Mesodermal cell (in vitro differentiated cells): Measurements from ENCODE around the gene SH3TC2.

Experiments
- H3K27ac ChIP-seq: 2 replicates; pipeline ENCODE4 v1.7.0; 2013; ENCODE audit warnings: mild to moderate bottlenecking, low read depth, low read length, moderate library complexity; ENCODE audit not compliant: severe bottlenecking
- H3K36me3 ChIP-seq: 2 replicates; pipeline ENCODE4 v1.7.1; 2013; ENCODE audit warnings: mild to moderate bottlenecking, low read length, moderate library complexity; ENCODE audit not compliant: control insufficient read depth, insufficient read depth
- H3K4me1 ChIP-seq: one replicate; pipeline ENCODE4 v1.7.1; 2013; ENCODE audit warnings: mild to moderate bottlenecking, low read length; ENCODE audit not compliant: insufficient read depth, control insufficient read depth, poor library complexity, severe bottlenecking
- H3K4me3 ChIP-seq: 2 replicates; pipeline ENCODE4 v1.7.0; 2013; ENCODE audit warnings: low read length, control low read depth, mild to moderate bottlenecking; ENCODE audit not compliant: insufficient read depth, poor library complexity, severe bottlenecking; ENCODE audit errors: extremely low read depth
- H3K9me3 ChIP-seq: 2 replicates; pipeline ENCODE4 v1.7.1; 2013; ENCODE audit warnings: mild to moderate bottlenecking, low read length, moderate library complexity; ENCODE audit not compliant: control insufficient read depth
- WGBS, 2 experiments: methylation state at CpG; one replicate each; pipeline ENCODE4 v1.1.5; 2013; ENCODE audit warnings: missing lambda C conversion rate in 2 of 2; ENCODE audit not compliant: insufficient coverage in 2 of 2; 5-methylcytosine and 5-hydroxymethylcytosine counted together

SH3TC2 gene

DNA sequence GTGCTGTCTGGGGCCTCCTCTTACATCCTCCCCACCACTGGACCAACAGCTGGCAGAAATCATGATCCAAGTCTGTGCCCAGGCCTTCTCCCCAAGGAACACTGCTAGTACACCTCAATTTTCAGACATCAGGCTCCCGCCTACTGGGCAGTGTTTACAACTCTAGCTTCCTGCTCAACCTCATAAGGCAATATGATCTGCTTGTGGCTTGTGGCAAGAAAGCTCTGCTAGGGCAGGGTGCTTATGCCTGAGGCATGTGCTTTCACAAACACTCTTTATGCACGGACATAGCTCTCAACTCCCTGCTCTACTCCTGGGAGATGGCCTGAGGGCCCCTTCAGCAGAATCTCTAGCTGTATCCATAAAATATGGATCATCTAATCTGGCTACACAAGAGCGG is 32.5 kb downstream of the SH3TC2 start:
- Histone ChIP-seq H3K4me1 (no peaks in the 10 kb centered on the region), H3K4me3 (no peak overlapping the region), H3K9me3 (no peaks in the 10 kb centered on the region), H3K27ac (no peak overlapping the region), H3K36me3 (no peaks in the 10 kb centered on the region)
- 92 to 100% methylated on average over 1 to 2 of the region's 3 CpGs for WGBS, 2 experiments

DNA sequence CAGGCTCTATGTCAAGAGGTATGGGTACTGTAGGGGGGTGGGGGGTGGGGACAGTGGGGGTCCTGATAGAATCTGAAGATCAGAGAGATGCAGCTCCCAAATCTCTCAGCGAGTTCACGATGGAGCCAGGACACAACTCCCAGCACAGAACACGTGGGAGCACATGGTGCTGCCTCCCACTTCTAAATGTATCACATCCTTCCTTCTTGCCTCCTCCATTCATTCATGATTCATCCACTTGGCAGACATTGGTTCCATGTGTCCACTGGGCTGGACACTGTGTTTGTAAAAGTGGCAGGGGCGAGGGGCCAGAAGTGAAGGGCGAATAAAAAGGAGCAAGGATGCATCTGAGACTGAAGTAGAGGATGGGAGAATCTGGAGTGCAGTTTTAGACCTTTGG is 33.9 kb downstream of the SH3TC2 start:
- no peak overlapping the region for H3K27ac ChIP-seq
- no peaks in the 10 kb centered on the region for H3K9me3 ChIP-seq
- 89 to 94% methylated on average over 4 to 5 of the region's 5 CpGs for WGBS, 2 experiments

DNA sequence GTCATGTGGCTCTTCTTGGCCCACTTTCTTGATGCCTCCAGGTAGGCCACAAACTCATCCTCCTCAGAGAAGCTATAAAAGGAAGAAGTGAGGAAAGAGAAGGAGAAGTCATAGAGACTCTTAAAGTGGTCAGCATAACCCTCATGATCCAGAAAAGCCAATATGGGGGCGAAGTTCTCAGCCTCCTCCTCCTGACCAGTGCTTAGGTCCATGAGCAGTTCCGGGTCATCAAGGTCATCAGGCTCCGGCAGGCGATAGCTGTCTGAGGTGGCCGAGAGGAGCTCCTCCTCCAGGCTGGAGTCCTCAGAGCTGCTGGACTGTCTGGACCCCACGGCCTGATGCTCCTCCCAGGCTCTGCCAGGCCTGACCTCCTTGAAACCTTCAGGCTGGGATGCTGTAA is 34.7 kb downstream of the SH3TC2 start:
- Histone ChIP-seq H3K27ac (no peak overlapping the region), H3K4me1 (no peaks in the 10 kb centered on the region), H3K9me3 (no peaks in the 10 kb centered on the region), H3K36me3 (no peaks in the 10 kb centered on the region), H3K4me3 (no peak overlapping the region)
- WGBS, 2 experiments: 92 to 96% methylated on average over 4 to 6 of the region's 6 CpGs

More for the DNA sequence above, 33.9 kb downstream of the SH3TC2 start:
- Histone ChIP-seq H3K36me3 (no peaks in the 10 kb centered on the region), H3K4me3 (no peak overlapping the region), H3K4me1 (no peaks in the 10 kb centered on the region)

DNA sequence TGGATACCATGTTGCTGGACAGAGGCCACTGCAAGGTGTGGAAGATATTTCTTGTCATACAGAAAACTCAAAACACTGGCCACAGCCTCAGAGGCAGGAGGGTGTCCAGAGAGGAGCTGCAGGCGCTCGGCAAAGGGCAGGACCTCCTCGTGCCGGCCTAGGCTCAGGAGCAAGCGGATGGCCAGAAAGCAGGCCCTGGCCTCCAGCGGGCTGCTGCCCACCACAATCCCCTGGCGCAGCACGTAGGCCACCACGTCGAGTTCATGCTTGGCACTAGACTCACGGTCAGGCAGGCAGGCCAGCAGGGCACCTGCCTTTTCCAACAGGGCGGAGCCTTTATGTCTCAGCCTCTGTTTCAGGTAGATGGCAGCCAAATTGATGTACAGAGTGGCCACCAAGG is 35.2 kb downstream of the SH3TC2 start:
- no peaks in the 10 kb centered on the region for H3K9me3 ChIP-seq
- H3K4me3 ChIP-seq: no peak overlapping the region
- no peaks in the 10 kb centered on the region for H3K36me3 ChIP-seq
- H3K4me1 ChIP-seq: no peaks in the 10 kb centered on the region
- WGBS, 2 experiments: 97 to 98% methylated on average over 12 of the region's 12 CpGs
- H3K27ac ChIP-seq: no peak overlapping the region

DNA sequence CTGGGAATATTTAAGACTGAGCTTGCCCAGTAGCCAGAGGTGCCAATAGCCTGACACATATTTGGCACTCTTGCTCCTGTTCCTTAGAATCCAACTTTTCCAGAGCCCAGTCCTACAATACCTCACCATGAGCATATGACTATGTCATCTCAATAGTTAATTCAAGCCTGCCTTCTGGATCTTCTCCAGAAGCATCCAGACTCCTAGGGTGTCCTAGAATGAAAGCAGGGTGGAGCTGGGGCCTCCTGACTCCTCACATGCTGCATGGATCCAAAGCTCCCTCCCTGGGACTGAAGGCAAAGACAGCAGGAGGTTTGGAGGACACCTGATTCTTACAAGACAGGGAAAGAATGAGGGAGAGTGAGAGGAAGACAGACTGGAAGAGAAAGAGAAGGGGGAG is 37.9 kb downstream of the SH3TC2 start:
- Histone ChIP-seq H3K4me3 (no peak overlapping the region), H3K27ac (no peak overlapping the region), H3K9me3 (peaks cover 3% of the 10 kb centered on the region), H3K36me3 (no peaks in the 10 kb centered on the region), H3K4me1 (no peaks in the 10 kb centered on the region)

DNA sequence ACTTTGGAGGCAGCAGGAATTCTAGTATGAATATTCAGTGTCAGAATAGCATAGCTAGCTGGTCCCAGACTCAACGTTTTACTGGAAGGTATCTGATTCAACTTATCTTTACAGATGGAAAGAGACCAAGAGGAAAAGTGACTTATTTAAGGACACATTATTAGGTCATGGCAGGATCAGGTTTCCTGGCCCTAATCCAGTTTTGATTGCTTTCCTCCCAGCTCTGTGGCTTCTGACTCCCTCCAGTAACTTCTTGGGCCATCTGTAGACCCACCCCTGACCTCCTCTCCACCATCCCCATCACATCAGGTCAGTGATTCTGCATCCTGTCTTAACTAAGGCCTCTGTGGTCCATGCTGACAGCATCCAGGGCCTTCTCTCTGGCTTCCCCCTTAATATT is 38.4 kb downstream of the SH3TC2 start:
- H3K27ac ChIP-seq: no peak overlapping the region
- H3K36me3 ChIP-seq: no peaks in the 10 kb centered on the region
- H3K4me1 ChIP-seq: no peaks in the 10 kb centered on the region
- WGBS, 2 experiments: 43 to 67% methylated on average over 1 of the region's 1 CpG
- no peak overlapping the region for H3K4me3 ChIP-seq
- H3K9me3 ChIP-seq: peaks cover 3% of the 10 kb centered on the region

DNA sequence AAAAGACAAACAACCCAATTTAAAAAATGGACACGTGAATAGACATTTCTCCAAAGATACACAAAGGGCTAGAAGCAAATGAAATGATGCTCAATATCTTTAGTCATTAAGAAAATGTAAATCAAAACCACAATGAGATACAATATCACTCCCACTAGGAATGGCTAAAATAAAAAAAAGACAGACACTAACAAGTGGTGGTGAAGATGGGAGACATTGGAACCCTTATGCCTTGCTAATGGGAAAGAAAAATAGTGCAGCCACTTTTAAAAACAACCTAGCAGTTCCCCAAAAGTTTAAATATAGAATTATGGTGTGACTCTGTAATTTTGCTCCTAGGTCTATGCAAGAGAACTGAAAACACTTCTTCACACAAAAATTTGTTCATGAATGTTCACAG is 40.7 kb downstream of the SH3TC2 start:
- H3K4me1 ChIP-seq: no peaks in the 10 kb centered on the region
- no CpG with 5 or more reads among the region's 1 CpG for WGBS, 2 experiments
- no peak overlapping the region for H3K27ac ChIP-seq
- H3K4me3 ChIP-seq: no peak overlapping the region
- no peaks in the 10 kb centered on the region for H3K36me3 ChIP-seq
- H3K9me3 ChIP-seq: peaks cover 3% of the 10 kb centered on the region

DNA sequence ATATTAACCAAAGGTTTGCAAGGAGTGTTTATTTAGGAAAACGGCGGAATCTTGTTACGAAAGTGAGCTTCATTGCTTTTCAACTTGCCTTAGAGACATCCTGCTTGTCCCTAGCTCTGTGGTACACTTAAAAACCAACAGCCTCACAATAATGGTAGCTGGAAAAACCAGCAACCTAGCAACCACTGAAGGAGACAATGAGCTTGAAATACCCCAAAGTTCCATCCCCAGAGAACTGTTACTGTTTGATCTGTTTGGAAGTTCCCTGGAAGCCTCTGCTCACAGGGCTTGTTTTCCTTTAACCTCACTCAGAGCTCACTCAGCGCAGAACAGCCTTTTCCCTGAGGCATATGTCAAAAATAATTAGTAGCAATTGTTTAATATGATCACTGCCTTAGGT is 43.2 kb downstream of the SH3TC2 start:
- H3K27ac ChIP-seq: no peak overlapping the region
- peaks cover 3% of the 10 kb centered on the region for H3K9me3 ChIP-seq
- WGBS, 2 experiments: 80 to 97% methylated on average over 2 to 3 of the region's 4 CpGs
- no peaks in the 10 kb centered on the region for H3K36me3 ChIP-seq
- H3K4me3 ChIP-seq: no peak overlapping the region
- H3K4me1 ChIP-seq: no peaks in the 10 kb centered on the region

DNA sequence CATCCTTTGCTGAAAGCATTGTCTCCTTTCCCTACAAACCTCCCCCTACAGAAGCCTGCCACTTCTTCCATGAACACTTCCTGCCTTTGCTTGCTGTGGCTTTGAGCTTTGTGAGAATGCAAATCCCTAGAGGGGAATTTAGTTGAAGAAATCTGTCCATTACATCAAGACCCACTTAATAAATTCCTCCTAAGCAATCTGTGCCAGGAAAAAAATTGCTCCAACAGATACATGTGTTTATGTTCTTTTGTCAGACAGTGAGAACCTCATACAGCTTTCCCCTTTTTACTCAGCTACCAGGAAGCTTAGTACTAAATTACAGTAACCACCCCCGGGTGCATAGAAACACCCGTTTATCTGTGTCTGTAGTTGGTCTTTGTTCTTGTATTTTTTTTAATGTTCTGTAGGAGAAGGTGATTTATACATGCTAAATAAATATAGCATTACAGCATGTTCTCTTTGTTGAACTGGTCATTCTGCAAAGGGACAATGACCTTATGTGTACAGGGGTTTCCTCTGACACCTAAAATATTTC is 43.9 kb downstream of the SH3TC2 start:
- no peak overlapping the region for H3K4me3 ChIP-seq
- no peaks in the 10 kb centered on the region for H3K36me3 ChIP-seq
- H3K9me3 ChIP-seq: peaks cover 3% of the 10 kb centered on the region
- H3K27ac ChIP-seq: no peak overlapping the region
- no peaks in the 10 kb centered on the region for H3K4me1 ChIP-seq
- no CpG with 5 or more reads among the region's 2 CpGs for WGBS, 2 experiments

DNA sequence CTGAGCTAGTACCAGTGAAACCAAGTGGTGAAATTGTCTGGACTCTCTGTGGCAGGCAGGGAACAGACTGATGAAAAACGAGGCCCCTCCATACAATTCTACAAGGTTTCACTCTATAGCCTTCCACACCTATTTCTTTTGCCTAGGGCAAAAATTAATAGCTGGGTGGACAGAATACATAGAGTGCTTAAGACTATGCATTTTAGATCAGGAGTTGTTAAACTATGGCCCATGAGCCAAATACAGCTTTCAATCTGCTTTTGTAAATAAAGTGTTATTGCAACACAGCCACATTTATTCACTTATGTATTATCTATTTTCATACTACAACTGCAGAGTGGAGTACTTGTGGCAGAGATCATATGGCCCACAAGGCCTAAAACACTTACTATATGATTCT is 45.2 kb downstream of the SH3TC2 start:
- no CpG with 5 or more reads among the region's 1 CpG for WGBS, 2 experiments
- H3K4me3 ChIP-seq: no peak overlapping the region
- H3K27ac ChIP-seq: no peak overlapping the region
- no peaks in the 10 kb centered on the region for H3K36me3 ChIP-seq
- peaks cover 3% of the 10 kb centered on the region for H3K9me3 ChIP-seq
- H3K4me1 ChIP-seq: no peaks in the 10 kb centered on the region

DNA sequence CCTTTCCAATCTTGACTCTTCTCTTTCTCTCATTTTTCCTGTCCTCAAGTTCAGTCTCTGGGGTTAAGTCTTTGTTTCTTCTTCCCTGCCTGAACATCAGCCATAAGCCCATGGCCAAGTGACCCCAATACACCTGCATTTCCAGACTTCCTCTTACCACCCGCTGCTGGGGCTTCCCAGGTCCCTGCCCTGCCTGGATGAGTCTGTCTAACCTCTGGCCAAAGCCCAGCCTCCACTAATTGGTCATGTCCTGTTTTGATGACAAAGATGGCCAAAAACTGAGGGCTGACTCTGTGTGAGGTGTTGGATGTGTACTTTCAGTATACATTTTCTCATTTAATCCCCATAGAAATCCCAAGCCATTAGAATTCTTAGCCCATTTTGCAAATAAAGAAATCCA is 47.3 kb downstream of the SH3TC2 start:
- no peaks in the 10 kb centered on the region for H3K9me3 ChIP-seq
- H3K4me3 ChIP-seq: no peak overlapping the region
- H3K27ac ChIP-seq: no peak overlapping the region
- WGBS, 2 experiments: 100% methylated on average over 1 of the region's 1 CpG; no CpG with 5 or more reads in 1 of the 2 experiments
- no peaks in the 10 kb centered on the region for H3K4me1 ChIP-seq
- no peaks in the 10 kb centered on the region for H3K36me3 ChIP-seq
